Left lung (tissue), 10 donors: ENCODE measurements around the gene UGT1A9. TPM values are rescaled to one million over a fixed set of nuclear protein-coding genes. Genes with fewer than 3 reads are reported as not detected.
"Not testable (repeated sequence)": the region's sequence is repeated elsewhere in the genome, so short reads cannot be mapped to it uniquely, and the experiment has no call there.

ENCODE experiments used
- ATAC-seq: fragments of 200-7000 bp; cut with Tn5 transposase; one replicate; pipeline ENCODE4 v1.9.1; 2020; ENCODE audit warnings: moderate library complexity
- DNase-seq, 4 donors: peaks; one replicate each; pipeline ENCODE4 v3.0.0-alpha.2; 2013 to 2020
- H3K27ac ChIP-seq, 2 donors: fragments of 200-600 bp; sonication (generic) in 1 of 2; one replicate each; pipeline versions ENCODE4 v1.5.0 to v1.8.0; 2020 to 2021
- H3K27me3 ChIP-seq, 2 donors: fragments of 200-600 bp; sonication (generic) in 1 of 2; one replicate each; pipeline versions ENCODE4 v1.5.0 to v1.8.0; 2020 to 2021
- H3K36me3 ChIP-seq, 2 donors: fragments of 200-600 bp; sonication (generic) in 1 of 2; one replicate each; pipeline versions ENCODE4 v1.5.0 to v1.8.0; 2020 to 2021
- H3K4me1 ChIP-seq, 2 donors: fragments of 200-600 bp; one replicate each; pipeline ENCODE4 v1.8.0; 2021
- H3K4me3 ChIP-seq, 2 donors: fragments of 200-600 bp; sonication (generic) in 1 of 2; one replicate each; pipeline versions ENCODE4 v1.5.0 to v1.8.0; 2020 to 2021; ENCODE audit warnings: mild to moderate bottlenecking in 1 of 2
- H3K9me3 ChIP-seq, 2 donors: fragments of 200-600 bp; sonication (generic) in 1 of 2; one replicate each; pipeline versions ENCODE4 v1.5.0 to v1.8.0; 2020 to 2021
- CTCF ChIP-seq, 2 donors: fragments of 200-600 bp; sonication (generic) in 1 of 2; IDR thresholded peaks; one replicate each; pipeline versions ENCODE4 v1.5.0 to v1.8.0; 2021; ENCODE audit warnings: antibody characterized with exemption in 2 of 2
- intact Hi-C, 2 donors: fragments of 100-400 bp; cut with DNase I; formaldehyde crosslinking; loops; one replicate each; pipeline versions ENCODE4 v1.11.2 to v1.14.2; 2022
- polyA plus RNA-seq, 6 donors: library from polyadenylated mRNA; unstranded; fragments of 120-200 nt; gene quantifications; one replicate each; pipeline ENCODE4 v1.2.1, GENCODE V29; 2013; ENCODE audit not compliant: insufficient read length in 6 of 6
- total RNA-seq, 2 donors: library from RNA; stranded (reverse); fragmentation: NEBNext Ultra II Directional; extraction: Animal tissue kit (Norgen Biotek cat#: 25700); gene quantifications; one replicate each; pipeline ENCODE4 v1.2.1, GENCODE V29; 2021
- donor health status: DM: no; HTN: yes; CAD: no.
- donor health status: DM: no; HTN: no; CAD: no.

UGT1A9 gene
- total and polyA plus RNA-seq, 8 donors: not detected

DNA sequence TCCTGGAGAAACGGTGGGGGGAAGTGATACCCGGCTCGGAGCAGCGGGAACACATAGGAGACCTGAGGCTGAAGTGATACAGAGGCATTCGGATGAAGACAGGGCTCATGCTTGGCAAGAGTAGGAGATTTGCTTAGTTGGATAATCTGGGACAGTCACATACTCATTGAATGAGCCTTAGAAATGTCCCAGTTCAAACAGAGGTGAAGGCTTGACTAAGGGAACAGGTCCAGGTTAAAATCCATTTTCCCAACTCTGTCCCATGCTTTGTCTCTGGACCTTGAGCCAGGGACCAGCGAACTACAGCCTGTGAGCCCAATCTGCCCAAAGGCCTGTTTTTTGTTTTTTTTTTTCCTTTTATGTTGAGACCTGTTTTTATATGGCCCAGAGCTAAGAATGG, 22.3 kb downstream of the UGT1A9 start:
- DNase-seq (no peak), ATAC-seq (no peak)
- Histone ChIP-seq H3K36me3 (no peaks in the 10 kb centered on the region), H3K27me3 (no peaks in the 10 kb centered on the region), H3K4me1 (no peaks in the 10 kb centered on the region), H3K4me3 (no peak overlapping the region), H3K9me3 (no peaks in the 10 kb centered on the region), H3K27ac (no peak overlapping the region)
- intact Hi-C loops: no loop called here
- TF ChIP-seq CTCF (IDR thresholded peaks at IDR 0.05): no peak

GRCh38 chr2:233698740-233699139, 27.0 kb downstream of the UGT1A9 start:
- DNase-seq (no peak), ATAC-seq (no peak)
- TF ChIP-seq CTCF (IDR thresholded peaks at IDR 0.05): no peak
- intact Hi-C loops: no loop called here
- Histone ChIP-seq H3K4me1 (no peaks in the 10 kb centered on the region), H3K36me3 (no peaks in the 10 kb centered on the region), H3K27ac (no peak overlapping the region), H3K27me3 (no peaks in the 10 kb centered on the region), H3K9me3 (no peaks in the 10 kb centered on the region), H3K4me3 (no peak overlapping the region)

DNA sequence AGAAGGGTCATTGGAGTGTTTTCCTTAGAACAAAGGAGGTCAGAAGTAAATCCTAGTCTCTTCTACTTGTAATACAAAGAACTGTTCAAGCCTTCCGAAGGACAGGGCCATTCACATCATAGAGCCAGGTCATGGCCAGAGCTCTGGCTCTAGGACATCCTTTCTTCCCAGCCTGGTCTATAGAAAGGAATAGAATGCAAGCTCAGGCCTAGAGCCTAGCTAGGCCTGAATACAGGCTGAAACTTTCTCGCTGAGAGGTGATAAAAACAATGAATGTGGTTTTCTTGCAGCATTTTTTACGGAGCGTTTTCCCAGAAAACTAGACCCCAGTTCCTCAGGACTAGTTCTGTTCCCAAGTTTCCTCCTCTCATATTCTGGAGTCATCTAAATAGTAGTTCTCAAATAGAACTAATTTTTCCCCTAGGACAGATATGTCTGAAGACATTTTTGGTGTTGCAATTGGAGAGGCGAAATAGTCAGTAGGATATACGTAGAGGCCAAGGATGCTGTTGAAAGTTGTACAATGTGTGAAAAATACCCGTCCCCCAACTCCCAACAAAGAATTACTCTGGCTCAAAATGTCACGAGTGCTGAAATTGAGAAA, 27.8 kb downstream of the UGT1A9 start:
- no peak for ATAC-seq
- TF ChIP-seq CTCF (IDR thresholded peaks at IDR 0.05): no peak
- H3K27me3 ChIP-seq: no peaks in the 10 kb centered on the region
- DNase-seq: no peak
- no peaks in the 10 kb centered on the region for H3K4me1 ChIP-seq
- no peaks in the 10 kb centered on the region for H3K9me3 ChIP-seq
- H3K36me3 ChIP-seq: no peaks in the 10 kb centered on the region
- intact Hi-C loops: no loop called here
- no peak overlapping the region for H3K4me3 ChIP-seq
- H3K27ac ChIP-seq: no peak overlapping the region

- H3K27ac ChIP-seq: no peak overlapping the region
- peak in 2 of 4 donors; percentile 19 to 43 for DNase-seq
- H3K36me3 ChIP-seq: no peaks in the 10 kb centered on the region
- TF ChIP-seq CTCF (IDR thresholded peaks at IDR 0.05): no peak
- no peaks in the 10 kb centered on the region for H3K9me3 ChIP-seq
- no peaks in the 10 kb centered on the region for H3K27me3 ChIP-seq
- intact Hi-C loops: no loop called here
- H3K4me3 ChIP-seq: no peak overlapping the region
- no peaks in the 10 kb centered on the region for H3K4me1 ChIP-seq
- peak; percentile 50 for ATAC-seq
These were observed 28.4 kb downstream of the UGT1A9 start for GRCh38 chr2:233700028-233700635.

- H3K9me3 ChIP-seq, H3K27ac ChIP-seq, H3K4me3 ChIP-seq, intact Hi-C loops, H3K36me3 ChIP-seq, ATAC-seq, H3K4me1 ChIP-seq, H3K27me3 ChIP-seq, DNase-seq: not testable (repeated sequence)
These were observed 29.1 kb downstream of the UGT1A9 start for GRCh38 chr2:233700842-233701241.

- H3K4me3 ChIP-seq: no peak overlapping the region
- H3K4me1 ChIP-seq: no peaks in the 10 kb centered on the region
- no peaks in the 10 kb centered on the region for H3K36me3 ChIP-seq
- H3K9me3 ChIP-seq: no peaks in the 10 kb centered on the region
- intact Hi-C loops: no loop called here
- TF ChIP-seq CTCF (IDR thresholded peaks at IDR 0.05): no peak
- H3K27ac ChIP-seq: no peak overlapping the region
- H3K27me3 ChIP-seq: no peaks in the 10 kb centered on the region
- DNase-seq: no peak
- no peak for ATAC-seq
These were observed 30.5 kb downstream of the UGT1A9 start for GRCh38 chr2:233702238-233702637.
